Naive thymus-derived CD4-positive, alpha-beta T cell (primary cell): ENCODE results near the gene MYPN. TPM values are rescaled to one million over a fixed set of nuclear protein-coding genes. Genes with fewer than 3 reads are reported as not detected.

ENCODE experiments used
- ATAC-seq: fragments of 150-1000 bp; cut with Tn5 transposase; 2 replicates; pipeline ENCODE4 v1.10.0; 2021; ENCODE audit warnings: mild to moderate bottlenecking, moderate library complexity
- CTCF ChIA-PET: fragments of 350-600 bp; sonication (Branson Sonifier 250); formaldehyde crosslinking; loops from one replicate; lab custom pipeline; 2021; ENCODE audit warnings: antibody characterized with exemption; lab: Charles Lee
- POLR2A ChIA-PET: fragments of 350-600 bp; sonication (Branson Sonifier 250); formaldehyde crosslinking; loops from one replicate; lab custom pipeline; 2021; ENCODE audit warnings: antibody characterized with exemption, inconsistent platforms; lab: Charles Lee
- DNase-seq, 9 donors: peaks; one replicate each; pipeline versions ENCODE4 v3.0.0 to v3.0.0-alpha.2; 2020 to 2022; ENCODE audit warnings: mixed read lengths in 1 of 9
- H3K27ac ChIP-seq: one replicate; pipeline ENCODE4 v1.7.0; 2013; ENCODE audit warnings: mild to moderate bottlenecking, low read depth, low read length, moderate library complexity
- H3K27me3 ChIP-seq, 2 donors: one replicate each; pipeline ENCODE4 v1.7.0; 2013; ENCODE audit warnings: low read length in 2 of 2, mild to moderate bottlenecking in 2 of 2, moderate library complexity in 2 of 2; ENCODE audit not compliant: control insufficient read depth in 2 of 2, insufficient read depth in 2 of 2
- H3K36me3 ChIP-seq, 3 experiments: 1 replicate in 2 of 3; 2 replicates in 1 of 3; pipeline ENCODE4 v1.7.0; 2013; ENCODE audit warnings: low read length in 3 of 3, mild to moderate bottlenecking in 3 of 3, moderate library complexity in 1 of 3; ENCODE audit not compliant: insufficient read depth in 3 of 3, control insufficient read depth in 2 of 3
- H3K4me1 ChIP-seq, 2 donors: one replicate each; pipeline ENCODE4 v1.7.0; 2013; ENCODE audit warnings: low read length in 2 of 2, mild to moderate bottlenecking in 2 of 2, moderate library complexity in 1 of 2; ENCODE audit not compliant: control insufficient read depth in 2 of 2, insufficient read depth in 2 of 2
- H3K4me3 ChIP-seq: 2 replicates; pipeline ENCODE4 v1.7.0; 2013; ENCODE audit warnings: mild to moderate bottlenecking, low read length
- H3K9me3 ChIP-seq, 3 experiments: 1 replicate in 2 of 3; 2 replicates in 1 of 3; pipeline ENCODE4 v1.7.0; 2013; ENCODE audit warnings: low read length in 3 of 3; ENCODE audit not compliant: control insufficient read depth in 2 of 3
- H3K27ac Mint-ChIP-seq, 9 donors: one replicate each; pipeline ENCODE4 v1.8.0; 2020 to 2022; ENCODE audit warnings: mixed read lengths in 9 of 9, mild to moderate bottlenecking in 8 of 9, moderate library complexity in 5 of 9, inconsistent platforms in 2 of 9
- H3K27me3 Mint-ChIP-seq, 5 donors: one replicate each; pipeline ENCODE4 v1.8.0; 2021 to 2022; ENCODE audit warnings: mixed read lengths in 5 of 5, mild to moderate bottlenecking in 1 of 5
- H3K36me3 Mint-ChIP-seq, 5 donors: one replicate each; pipeline ENCODE4 v1.8.0; 2020 to 2022; ENCODE audit warnings: mixed read lengths in 5 of 5, mild to moderate bottlenecking in 3 of 5, inconsistent platforms in 1 of 5
- H3K4me1 Mint-ChIP-seq, 7 donors: one replicate each; pipeline ENCODE4 v1.8.0; 2020 to 2022; ENCODE audit warnings: mixed read lengths in 7 of 7, mild to moderate bottlenecking in 3 of 7, inconsistent platforms in 1 of 7
- H3K4me3 Mint-ChIP-seq, 10 donors: one replicate each; pipeline ENCODE4 v1.8.0; 2020 to 2022; ENCODE audit warnings: mild to moderate bottlenecking in 10 of 10, mixed read lengths in 10 of 10, moderate library complexity in 6 of 10, inconsistent platforms in 2 of 10
- H3K9me3 Mint-ChIP-seq, 11 donors: one replicate each; pipeline ENCODE4 v1.8.0; 2020 to 2022; ENCODE audit warnings: mixed read lengths in 11 of 11, mild to moderate bottlenecking in 4 of 11, inconsistent platforms in 1 of 11, moderate library complexity in 1 of 11
- intact Hi-C, 2 donors: fragments of 100-400 bp; cut with micrococcal nuclease; formaldehyde crosslinking; loops; one replicate each; pipeline ENCODE4 v1.15.1; 2023
- polyA plus RNA-seq, 2 donors: library from polyadenylated mRNA; unstranded; fragments of 300-500 nt; fragmentation: Illumina TruSeq; gene quantifications; one replicate each; pipeline ENCODE4 v1.2.3, GENCODE V29; 2021
- total RNA-seq, 6 experiments: library from RNA in 5 of 6; stranded (reverse) in 5 of 6; gene quantifications; 1 replicate in 5 of 6; 2 replicates in 1 of 6; pipeline ENCODE4 v1.2.3 and lab custom pipeline; 2021 to 2026

Gene MYPN
- total and polyA plus RNA-seq, 7 experiments from 2014 or later, result not detected

GRCh38 chr10:68087685-68088401 is 21.4 kb upstream of the MYPN start:
- intact Hi-C loops, result loop anchor here in 1 of 2 donors (5.0 kb wide), 1 partner anchor 476 kb away; no protein-coding TSS in a partner anchor
- no peaks in the 10 kb centered on the region for H3K4me1 ChIP-seq
- no peak overlapping the region for H3K27ac ChIP-seq
- H3K4me3 ChIP-seq, result no peak overlapping the region
- no peaks in the 10 kb centered on the region for H3K27me3 ChIP-seq
- H3K27me3 Mint-ChIP-seq, result peaks cover under 1 to 6% (median 4%) of the 10 kb centered on the region in 5 donors
- ChIA-PET CTCF (no interaction called here), POLR2A (interaction anchor here (0.6 kb wide), 1 partner anchor 239 kb away, joined by 3 read pairs; no protein-coding TSS in a partner anchor)
- H3K27ac Mint-ChIP-seq, result peak overlapping the region in 1 of 9 donors; percentile 25
- no peak for ATAC-seq
- no peaks in the 10 kb centered on the region for H3K9me3 Mint-ChIP-seq
- no peaks in the 10 kb centered on the region for H3K9me3 ChIP-seq
- H3K4me1 Mint-ChIP-seq, result peaks cover 0 to 17% (median 4%) of the 10 kb centered on the region in 7 donors
- DNase-seq, result no peak
- no peak overlapping the region for H3K4me3 Mint-ChIP-seq
- no peaks in the 10 kb centered on the region for H3K36me3 ChIP-seq
- H3K36me3 Mint-ChIP-seq, result no peaks in the 10 kb centered on the region

- no peaks in the 10 kb centered on the region for H3K4me1 ChIP-seq
- H3K27me3 ChIP-seq, result no peaks in the 10 kb centered on the region
- H3K27me3 Mint-ChIP-seq, result peaks cover 0 to 4% (median 3%) of the 10 kb centered on the region in 5 donors
- peak overlapping the region in 1 of 10 donors; percentile 16 for H3K4me3 Mint-ChIP-seq
- H3K27ac ChIP-seq, result no peak overlapping the region
- no peaks in the 10 kb centered on the region for H3K9me3 ChIP-seq
- H3K9me3 Mint-ChIP-seq, result no peaks in the 10 kb centered on the region
- no peak overlapping the region for H3K27ac Mint-ChIP-seq
- POLR2A ChIA-PET, result no interaction called here
- CTCF ChIA-PET, result no interaction called here
- H3K4me3 ChIP-seq, result no peak overlapping the region
- peaks cover 0 to 17% (median 4%) of the 10 kb centered on the region in 7 donors for H3K4me1 Mint-ChIP-seq
- H3K36me3 Mint-ChIP-seq, result no peaks in the 10 kb centered on the region
- DNase-seq (no peak), ATAC-seq (no peak)
- intact Hi-C loops, result loop anchor here in 1 of 2 donors (5.0 kb wide), 1 partner anchor 476 kb away; no protein-coding TSS in a partner anchor
- H3K36me3 ChIP-seq, result no peaks in the 10 kb centered on the region
These were observed 20.5 kb upstream of the MYPN start for GRCh38 chr10:68088740-68089139.

GRCh38 chr10:68090586-68090985 is 18.7 kb upstream of the MYPN start:
- no peaks in the 10 kb centered on the region for H3K36me3 Mint-ChIP-seq
- no peak for DNase-seq
- H3K27me3 Mint-ChIP-seq, result peaks cover 0 to 4% (median 0%) of the 10 kb centered on the region in 5 donors
- H3K27ac ChIP-seq, result no peak overlapping the region
- POLR2A ChIA-PET, result no interaction called here
- ATAC-seq, result no peak
- no peaks in the 10 kb centered on the region for H3K27me3 ChIP-seq
- CTCF ChIA-PET, result no interaction called here
- H3K4me1 ChIP-seq, result no peaks in the 10 kb centered on the region
- H3K9me3 ChIP-seq, result no peaks in the 10 kb centered on the region
- intact Hi-C loops, result no loop called here
- H3K36me3 ChIP-seq, result no peaks in the 10 kb centered on the region
- no peak overlapping the region for H3K4me3 Mint-ChIP-seq
- peaks cover 0 to 17% (median 4%) of the 10 kb centered on the region in 7 donors for H3K4me1 Mint-ChIP-seq
- H3K4me3 ChIP-seq, result no peak overlapping the region
- no peak overlapping the region for H3K27ac Mint-ChIP-seq
- no peaks in the 10 kb centered on the region for H3K9me3 Mint-ChIP-seq

- Histone ChIP-seq H3K4me3 (no peak overlapping the region), H3K9me3 (no peaks in the 10 kb centered on the region), H3K36me3 (no peaks in the 10 kb centered on the region), H3K27me3 (no peaks in the 10 kb centered on the region), H3K27ac (no peak overlapping the region), H3K4me1 (no peaks in the 10 kb centered on the region)
- Mint-ChIP-seq H3K9me3 (no peaks in the 10 kb centered on the region), H3K27ac (no peak overlapping the region), H3K4me1 (peaks cover 0 to 10% (median 4%) of the 10 kb centered on the region in 7 donors), H3K27me3 (no peaks in the 10 kb centered on the region), H3K36me3 (no peaks in the 10 kb centered on the region), H3K4me3 (no peak overlapping the region)
- POLR2A ChIA-PET, result no interaction called here
- intact Hi-C loops, result no loop called here
- ATAC-seq, result no peak
- CTCF ChIA-PET, result no interaction called here
- no peak for DNase-seq
These were observed 16.8 kb upstream of the MYPN start for GRCh38 chr10:68092512-68092911.

- CTCF ChIA-PET, result no interaction called here
- no peak overlapping the region for H3K27ac Mint-ChIP-seq
- no peak for ATAC-seq
These were observed 14.1 kb upstream of the MYPN start for GRCh38 chr10:68095153-68095552.

GRCh38 chr10:68096913-68097516 is 12.3 kb upstream of the MYPN start:
- Histone ChIP-seq H3K27ac (no peak overlapping the region), H3K9me3 (no peaks in the 10 kb centered on the region), H3K4me3 (no peak overlapping the region), H3K4me1 (no peaks in the 10 kb centered on the region), H3K27me3 (no peaks in the 10 kb centered on the region), H3K36me3 (no peaks in the 10 kb centered on the region)
- POLR2A ChIA-PET, result no interaction called here
- no peak overlapping the region for H3K27ac Mint-ChIP-seq
- peaks cover 0 to 11% (median 0%) of the 10 kb centered on the region in 5 donors for H3K27me3 Mint-ChIP-seq
- CTCF ChIA-PET, result no interaction called here
- no peaks in the 10 kb centered on the region for H3K9me3 Mint-ChIP-seq
- no peak for ATAC-seq
- no peaks in the 10 kb centered on the region for H3K36me3 Mint-ChIP-seq
- intact Hi-C loops, result no loop called here
- H3K4me3 Mint-ChIP-seq, result no peak overlapping the region
- peaks cover 0 to 1% (median 0%) of the 10 kb centered on the region in 7 donors for H3K4me1 Mint-ChIP-seq
- DNase-seq, result no peak

More at GRCh38 chr10:68095153-68095552, 14.1 kb upstream of the MYPN start:
- DNase-seq, result no peak
- H3K4me1 Mint-ChIP-seq, result peaks cover 0 to 1% (median 0%) of the 10 kb centered on the region in 7 donors
- H3K27me3 Mint-ChIP-seq, result no peaks in the 10 kb centered on the region
- intact Hi-C loops, result no loop called here
- no peaks in the 10 kb centered on the region for H3K4me1 ChIP-seq
- H3K27me3 ChIP-seq, result no peaks in the 10 kb centered on the region
- H3K27ac ChIP-seq, result no peak overlapping the region
- no peaks in the 10 kb centered on the region for H3K9me3 Mint-ChIP-seq
- POLR2A ChIA-PET, result no interaction called here
- no peaks in the 10 kb centered on the region for H3K9me3 ChIP-seq
- H3K4me3 Mint-ChIP-seq, result no peak overlapping the region
- H3K36me3 ChIP-seq, result no peaks in the 10 kb centered on the region
- H3K4me3 ChIP-seq, result no peak overlapping the region
- H3K36me3 Mint-ChIP-seq, result no peaks in the 10 kb centered on the region
